Stimulated activated CD8-positive, alpha-beta memory T cell treated with anti-CD3 and anti-CD28 coated beads, Interleukin-2, amount 100 ng/mL, for 1 hour (primary cell): ENCODE results near the gene MYO10.

ENCODE experiments used
- DNase-seq, 2 donors: peaks; one replicate each; pipeline ENCODE4 v3.0.0-alpha.2; 2020; ENCODE audit warnings: low read depth in 2 of 2

MYO10 gene

DNA sequence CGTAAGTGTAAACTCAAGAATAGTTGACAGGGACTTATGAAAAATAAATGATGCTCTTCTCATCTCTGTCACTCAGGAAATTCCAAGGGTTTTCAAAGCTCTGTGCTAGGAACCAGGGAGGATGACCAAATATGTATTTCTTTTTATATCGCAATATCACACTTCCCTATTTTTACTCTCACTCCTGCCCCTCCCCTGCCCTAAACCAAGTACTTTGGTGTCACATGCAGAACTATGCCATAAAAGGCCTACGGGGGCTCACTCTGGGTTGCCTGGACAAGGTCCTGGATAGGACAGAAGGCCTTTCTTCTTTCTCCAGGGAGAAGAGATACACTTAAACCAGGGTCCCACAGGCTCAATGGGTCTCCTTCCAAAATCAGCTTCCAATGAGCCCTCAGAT lies 311.0 kb downstream of the MYO10 start:
- DNase-seq = no peak

DNA sequence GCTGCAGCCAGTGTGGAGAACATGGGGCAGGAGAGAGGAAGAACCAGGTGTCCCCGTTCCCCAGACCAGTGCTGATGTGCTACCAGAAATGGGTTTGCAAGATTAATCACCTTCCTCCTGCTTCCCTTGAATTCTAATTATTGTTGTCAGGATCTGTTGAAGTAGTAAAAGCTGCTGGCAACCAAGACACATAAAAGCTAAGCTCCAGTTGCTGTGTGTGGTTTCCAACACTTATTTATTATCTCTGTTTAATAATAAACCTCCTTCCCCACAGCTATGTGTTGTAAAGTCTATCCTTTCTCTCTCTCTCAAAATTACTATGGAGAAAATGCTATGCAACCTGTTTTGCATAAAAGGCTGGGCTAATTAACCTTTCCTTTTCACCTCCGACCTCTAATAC lies 317.0 kb downstream of the MYO10 start:
- no peak for DNase-seq

- DNase-seq = no peak
Measured at GRCh38 chr5:16618138-16618897, 317.8 kb downstream of the MYO10 start.

- peak in 1 of 2 donors; percentile 39 for DNase-seq
Measured at GRCh38 chr5:16617274-16617968, 318.7 kb downstream of the MYO10 start.

- peak; percentile 69 to 75 for DNase-seq
Measured at GRCh38 chr5:16616536-16617273, 319.4 kb downstream of the MYO10 start, which contains the start of gene RETREG1. Gene RETREG1, minus strand, starts transcription at chr5:16616997. Its CDS starts 26 bp downstream, at chr5:16616971.

DNA sequence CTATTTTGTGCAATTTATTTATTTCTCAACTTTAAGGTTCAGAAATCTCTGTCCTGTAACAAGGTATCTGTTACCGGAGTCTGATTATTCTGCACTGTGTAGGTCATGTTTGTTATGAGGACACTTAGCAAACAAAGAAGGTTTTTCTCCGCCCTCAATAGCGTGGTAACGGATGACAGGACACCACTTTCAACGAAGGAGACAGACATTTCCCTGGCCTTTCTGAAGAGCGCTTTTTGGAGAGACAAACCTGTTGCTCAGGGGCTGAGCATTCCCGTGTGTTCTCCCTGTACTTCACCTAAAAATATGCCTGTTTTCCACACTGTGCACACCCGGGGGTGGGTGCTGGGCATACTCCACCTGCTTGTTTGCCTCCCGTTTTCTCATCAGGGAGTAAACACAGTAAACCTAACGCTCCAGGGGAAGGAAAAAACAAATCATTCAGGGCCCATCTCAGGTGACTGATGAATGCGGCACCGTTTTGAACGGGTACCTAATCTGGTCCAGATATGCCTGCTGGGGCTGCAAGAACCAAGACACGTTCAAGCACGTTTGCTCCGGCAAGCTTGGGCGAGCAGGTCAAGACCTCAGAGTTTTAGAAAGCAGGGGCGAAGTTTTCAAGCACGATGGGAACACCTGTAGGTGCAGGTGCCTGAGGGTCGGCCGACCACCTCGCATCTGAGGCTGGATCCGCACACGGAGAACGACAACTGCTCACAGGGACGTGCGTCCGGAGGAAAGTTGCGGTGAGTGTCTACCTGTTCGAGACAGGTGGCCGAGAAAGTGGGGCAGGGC lies 320.1 kb downstream of the MYO10 start:
- no peak for DNase-seq

GRCh38 chr5:16612007-16612406 lies 324.1 kb downstream of the MYO10 start:
- no peak for DNase-seq
